GM18498 (cell line): Measurements from ENCODE around the gene CTSH.
"Not testable (repeated sequence)": the region's sequence is repeated elsewhere in the genome, so short reads cannot be mapped to it uniquely, and the experiment has no call there.

ENCODE experiments used
- ATAC-seq: cut with Tn5 transposase; IDR thresholded peaks from one replicate; pipeline ENCODE4 v1.9.1; 2021; ENCODE audit warnings: mild to moderate bottlenecking, moderate library complexity; ENCODE audit not compliant: unreplicated experiment

The CTSH gene

DNA sequence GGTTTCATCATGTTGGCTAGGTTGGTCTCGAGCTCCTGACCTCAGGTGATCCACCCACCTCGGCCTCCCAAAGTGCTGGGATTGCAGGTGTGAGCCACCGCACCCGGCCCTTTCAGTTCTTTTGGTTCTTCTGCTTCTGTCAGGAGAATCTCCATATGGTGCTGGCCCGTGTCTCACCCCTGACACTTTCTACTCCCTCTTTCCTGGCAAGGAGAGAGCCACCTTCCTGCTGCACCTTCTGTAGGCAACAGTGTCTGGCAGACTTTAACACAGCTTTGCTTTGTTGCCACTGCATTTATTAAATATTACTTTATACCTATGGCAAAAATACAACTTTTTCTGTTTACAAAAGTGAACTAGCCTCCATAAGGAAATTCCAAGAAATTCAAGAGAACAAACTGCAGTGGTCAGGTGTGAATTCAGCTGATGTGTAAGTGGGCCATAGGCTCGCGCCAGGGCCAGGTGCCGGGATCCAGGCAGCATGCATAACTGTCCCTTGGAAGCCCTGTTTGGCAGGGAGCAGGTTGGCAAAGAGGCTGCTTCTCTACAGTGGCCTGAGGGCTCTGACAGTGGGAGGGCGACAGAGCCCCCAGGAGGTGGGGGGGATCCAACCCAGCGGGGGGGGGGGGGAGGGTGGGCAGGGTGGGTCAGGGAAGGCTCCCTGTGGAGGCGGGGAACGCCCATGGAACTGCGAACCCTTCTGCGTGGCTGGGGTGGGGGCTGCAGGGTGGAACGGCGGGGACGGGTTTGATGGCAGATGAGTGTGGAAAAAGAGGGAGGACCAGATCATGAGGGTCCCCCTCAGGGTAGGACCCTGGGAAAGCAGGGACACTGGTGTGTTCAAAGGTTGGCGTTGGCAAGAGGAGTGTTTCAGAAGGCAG is 21.1 kb downstream of the CTSH start:
- no peak for ATAC-seq

- no peak for ATAC-seq
These were observed 21.8 kb downstream of the CTSH start for GRCh38 chr15:78923015-78923414.

GRCh38 chr15:78922527-78922926 is 22.3 kb downstream of the CTSH start:
- ATAC-seq, result no peak

GRCh38 chr15:78921940-78922339 is 22.9 kb downstream of the CTSH start:
- ATAC-seq, result no peak

DNA sequence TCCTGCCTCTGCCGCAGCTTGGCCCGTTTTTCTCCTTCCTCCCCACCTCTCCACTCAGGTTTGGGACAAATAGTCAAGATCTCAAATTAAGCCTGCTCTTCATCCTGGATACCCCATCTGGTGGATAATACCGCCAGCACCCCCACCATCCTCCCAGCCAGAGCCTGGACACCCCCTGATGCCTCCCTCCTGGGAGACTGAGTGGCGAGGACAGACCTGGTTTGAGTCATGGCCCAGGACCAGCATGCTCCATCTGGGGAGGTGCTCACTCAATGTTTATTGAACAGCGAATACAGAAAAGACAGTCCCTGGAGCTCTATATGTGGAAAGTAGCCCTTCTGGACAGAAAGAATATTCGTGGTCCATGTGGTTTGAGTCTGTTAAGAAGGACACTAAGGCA is 23.3 kb downstream of the CTSH start:
- no peak for ATAC-seq

DNA sequence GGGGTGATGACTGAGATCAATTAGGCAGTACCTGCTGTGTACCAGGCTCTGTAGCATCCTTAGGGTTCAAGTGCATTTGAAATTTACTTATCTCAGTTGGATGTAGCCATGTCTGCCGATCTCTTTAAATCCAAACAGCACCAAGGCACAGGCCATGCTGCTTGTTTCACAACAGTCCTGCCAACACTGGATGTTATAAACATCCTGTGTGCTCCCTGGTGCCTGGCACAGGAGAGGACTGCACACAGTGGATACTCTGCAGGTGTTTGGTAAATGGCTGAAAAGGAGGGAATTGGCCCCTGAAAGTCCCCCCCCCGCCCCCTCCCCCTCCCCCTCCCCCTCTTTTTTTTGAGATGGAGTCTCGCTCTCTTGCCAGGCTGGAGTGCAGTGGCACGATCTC is 27.0 kb downstream of the CTSH start:
- ATAC-seq, result no peak

GRCh38 chr15:78916088-78916487 is 28.8 kb downstream of the CTSH start:
- ATAC-seq, result no peak

DNA sequence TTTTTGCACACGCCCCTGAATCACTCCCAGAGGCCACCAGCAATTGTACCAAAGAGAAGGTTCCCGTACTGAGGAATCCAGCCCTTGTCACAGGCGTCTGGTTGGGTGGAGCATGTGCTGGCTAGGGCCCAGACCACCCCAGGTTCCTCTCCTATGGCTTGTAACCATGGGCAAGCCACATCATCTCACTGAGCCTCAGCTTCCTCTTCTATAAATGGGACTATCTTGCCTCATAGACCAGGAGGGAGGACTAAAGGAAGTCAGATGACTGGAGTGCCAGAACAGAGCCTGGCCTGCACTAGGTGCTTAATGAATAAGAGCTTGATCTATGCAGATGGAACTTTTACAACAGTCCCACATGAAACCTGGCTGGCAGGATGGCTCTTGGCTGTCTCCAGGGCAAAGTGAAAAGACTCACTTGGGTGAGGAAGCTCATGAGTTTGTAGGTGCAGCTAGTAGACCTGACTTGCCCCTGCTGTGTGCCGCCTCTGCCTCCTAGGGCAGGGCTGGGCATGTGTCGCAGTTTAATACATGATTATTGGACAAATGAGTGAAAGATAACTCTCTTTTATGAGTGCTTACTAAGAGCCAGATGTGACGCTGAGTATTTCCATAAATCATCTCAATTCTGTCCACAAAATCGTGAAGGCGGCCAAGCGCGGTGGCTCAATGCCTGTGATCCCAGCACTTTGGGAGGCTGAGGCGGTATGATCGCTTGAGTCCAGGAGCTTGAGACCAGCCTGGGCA is 29.3 kb downstream of the CTSH start:
- ATAC-seq, result no peak

GRCh38 chr15:78914027-78914764 is 30.6 kb downstream of the CTSH start:
- ATAC-seq, result no peak

DNA sequence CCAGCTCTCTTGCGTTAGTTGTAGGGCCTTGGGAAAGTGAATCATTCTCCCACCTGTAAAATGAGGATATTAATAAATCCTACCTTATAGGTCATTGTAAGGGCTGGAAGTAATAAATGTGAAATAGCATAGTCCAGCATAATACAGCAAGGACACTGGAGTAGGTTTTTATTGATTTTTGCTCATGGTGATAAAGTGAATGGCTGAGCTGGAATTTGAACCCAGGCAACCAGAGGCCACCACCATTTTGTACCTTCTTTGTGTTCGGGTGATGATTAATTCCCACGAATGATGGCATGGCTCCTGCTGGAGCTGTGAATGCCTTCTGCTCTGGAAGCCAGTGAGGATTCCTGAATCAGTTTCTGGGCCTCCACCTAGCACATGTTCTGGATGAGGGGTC is 31.8 kb downstream of the CTSH start:
- no peak for ATAC-seq

DNA sequence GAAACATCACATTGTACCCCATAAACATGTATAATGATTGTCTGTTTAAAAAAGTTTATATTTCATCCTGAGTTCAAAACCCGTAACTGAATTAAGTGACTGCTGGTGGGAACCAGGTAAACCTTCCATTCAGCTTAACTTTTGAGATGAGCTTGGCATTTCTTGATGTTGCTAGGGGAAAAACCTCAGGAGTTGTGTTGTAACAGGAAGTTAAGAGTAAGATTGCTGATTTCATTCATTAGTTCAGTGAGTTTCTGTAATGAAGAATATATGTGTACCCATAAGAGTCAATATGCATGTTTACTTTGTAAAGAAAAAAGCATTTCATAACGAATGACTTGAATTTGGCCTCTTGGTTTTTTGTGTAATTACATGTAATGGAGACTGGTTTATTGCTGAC is 32.5 kb downstream of the CTSH start:
- ATAC-seq, result no peak

- ATAC-seq, result no peak
These were observed 34.6 kb downstream of the CTSH start for GRCh38 chr15:78910271-78910670.

GRCh38 chr15:78909791-78910228 is 35.0 kb downstream of the CTSH start:
- ATAC-seq, result no peak

- ATAC-seq, result no peak
These were observed 35.6 kb downstream of the CTSH start for GRCh38 chr15:78909160-78909695.

GRCh38 chr15:78907577-78907976 is 37.3 kb downstream of the CTSH start:
- ATAC-seq, result no peak

- no peak for ATAC-seq
These were observed 38.6 kb downstream of the CTSH start for GRCh38 chr15:78906316-78906620.

DNA sequence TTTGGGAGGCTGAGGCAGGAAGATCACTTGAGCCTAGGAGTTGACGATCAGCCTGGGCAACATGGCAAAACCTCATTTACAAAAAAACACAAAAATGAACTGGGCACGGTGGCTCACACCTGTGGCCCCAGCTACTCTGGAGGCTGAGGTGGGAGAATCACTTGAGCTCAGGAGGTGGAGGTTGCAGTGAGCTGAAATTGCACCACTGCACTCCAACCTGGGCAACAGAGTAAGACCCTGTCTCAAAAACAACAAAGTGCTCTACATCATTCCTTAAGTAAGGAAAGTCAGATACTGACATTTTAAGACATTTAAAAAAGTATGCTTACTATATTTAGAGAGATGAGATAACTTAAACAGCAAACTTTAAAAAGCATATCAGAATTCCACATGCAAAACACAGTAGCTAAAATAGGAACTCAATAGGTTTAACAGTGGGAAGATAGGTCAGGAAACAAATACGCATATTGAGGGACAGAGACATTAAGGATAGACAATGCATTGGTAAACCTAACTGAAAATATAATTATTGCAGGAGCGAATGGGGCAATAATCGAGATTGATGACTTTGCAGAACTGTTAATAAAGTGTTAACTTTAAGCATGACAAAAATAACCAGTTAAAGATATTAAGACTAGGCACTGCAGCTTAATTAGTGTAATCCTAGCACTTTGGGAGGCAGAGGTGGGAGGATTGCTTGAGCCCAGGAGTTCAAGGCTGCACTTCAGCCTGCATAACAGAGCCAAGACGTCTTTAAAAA is 40.1 kb downstream of the CTSH start:
- no peak for ATAC-seq

- not testable (repeated sequence) for ATAC-seq
These were observed 42.4 kb downstream of the CTSH start for GRCh38 chr15:78902281-78903032.

GRCh38 chr15:78900819-78901533 is 43.9 kb downstream of the CTSH start:
- not testable (repeated sequence) for ATAC-seq
